HL-60 (cell line): Measurements from ENCODE around the gene TIGD3.
A peak's percentile ranks its signal among the peaks of the same experiment; 100 is the strongest.

ENCODE experiments used
- DNase-seq, 2 experiments: peaks; one replicate each; pipeline ENCODE4 v3.0.0-alpha.2; 2010 to 2020; ENCODE audit warnings: low read depth in 1 of 2, low spot score in 1 of 2
- H3K27ac ChIP-seq: fragments of 250-450 bp; sonication (Bioruptor Pico); replicated peaks from 2 replicates; pipeline ENCODE4 v1.5.1; 2020; ENCODE audit warnings: mild to moderate bottlenecking, moderate library complexity
- H3K27me3 ChIP-seq: fragments of 250-450 bp; sonication (Bioruptor Pico); 2 replicates; pipeline ENCODE4 v1.5.1; 2021; ENCODE audit warnings: mild to moderate bottlenecking, moderate library complexity; ENCODE audit not compliant: insufficient read depth, poor library complexity, severe bottlenecking
- H3K4me3 ChIP-seq: replicated peaks from 2 replicates; pipeline ENCODE4 v1.5.1; 2011; ENCODE audit warnings: mild to moderate bottlenecking, control low read depth, low read length; ENCODE audit not compliant: insufficient read depth
- GABPA ChIP-seq: IDR thresholded peaks from 2 replicates; pipeline ENCODE4 v1.6.1; 2012; ENCODE audit warnings: low read depth
- POLR2AphosphoS5 ChIP-seq: IDR thresholded peaks from 2 replicates; pipeline ENCODE4 v1.6.1; 2012; ENCODE audit warnings: low read depth
- SPI1 ChIP-seq: IDR thresholded peaks from 2 replicates; pipeline ENCODE4 v1.6.1; 2012; ENCODE audit warnings: low read depth, mild to moderate bottlenecking, borderline replicate concordance
- TF ChIP-seq, protein P1 (sequence below): IDR thresholded peaks from one replicate; pipeline ENCODE4 v1.5.1; 2011; ENCODE audit warnings: low read length, control low read depth, inconsistent platforms; ENCODE audit not compliant: insufficient read depth
- TF ChIP-seq, protein P2 (sequence below): IDR thresholded peaks from 2 replicates; pipeline ENCODE4 v1.6.1; 2012; ENCODE audit warnings: low read depth; ENCODE audit not compliant: insufficient replicate concordance

The TIGD3 gene

DNA sequence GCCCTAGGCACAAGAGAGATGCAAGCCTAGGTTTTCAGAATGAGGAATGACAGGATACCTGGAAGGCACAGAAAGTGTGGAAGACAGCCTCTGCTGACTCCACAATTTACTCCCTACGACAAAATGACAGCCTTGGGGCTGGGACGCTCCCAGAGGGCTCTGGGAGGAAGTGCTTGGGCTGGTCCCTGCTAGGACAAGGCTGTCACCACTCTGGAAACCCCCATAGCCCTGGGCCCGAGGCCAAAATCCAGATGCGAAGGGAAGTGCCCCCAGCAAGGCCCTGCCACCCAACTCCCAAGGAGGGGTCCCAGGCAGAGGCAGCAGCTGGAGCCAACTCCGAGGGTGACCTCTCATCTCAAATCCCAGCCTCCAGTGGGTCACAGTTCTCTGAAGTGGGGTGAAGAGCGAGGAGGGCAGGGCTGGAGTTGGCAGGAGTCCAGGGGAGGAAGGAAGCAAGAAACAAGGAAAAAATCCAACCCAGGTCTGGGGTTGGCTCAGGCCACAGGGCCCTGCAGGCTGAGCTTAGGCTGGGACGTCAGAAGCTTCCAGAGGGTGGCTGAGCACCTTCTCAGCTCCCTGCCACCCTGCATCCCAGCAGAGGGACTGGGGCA lies 46.2 kb upstream of the TIGD3 start:
- H3K27ac ChIP-seq = no peak overlapping the region
- no peak overlapping the region for H3K4me3 ChIP-seq
- no peak for DNase-seq
- H3K27me3 ChIP-seq = no peaks in the 10 kb centered on the region
- TF ChIP-seq POLR2AphosphoS5 (peak; percentile 31; the same call in 1 of the 2 replicates), GABPA (no peak), SPI1 (peak; percentile 47; the same call in 1 of the 2 replicates)
- TF ChIP-seq, protein P1, sequence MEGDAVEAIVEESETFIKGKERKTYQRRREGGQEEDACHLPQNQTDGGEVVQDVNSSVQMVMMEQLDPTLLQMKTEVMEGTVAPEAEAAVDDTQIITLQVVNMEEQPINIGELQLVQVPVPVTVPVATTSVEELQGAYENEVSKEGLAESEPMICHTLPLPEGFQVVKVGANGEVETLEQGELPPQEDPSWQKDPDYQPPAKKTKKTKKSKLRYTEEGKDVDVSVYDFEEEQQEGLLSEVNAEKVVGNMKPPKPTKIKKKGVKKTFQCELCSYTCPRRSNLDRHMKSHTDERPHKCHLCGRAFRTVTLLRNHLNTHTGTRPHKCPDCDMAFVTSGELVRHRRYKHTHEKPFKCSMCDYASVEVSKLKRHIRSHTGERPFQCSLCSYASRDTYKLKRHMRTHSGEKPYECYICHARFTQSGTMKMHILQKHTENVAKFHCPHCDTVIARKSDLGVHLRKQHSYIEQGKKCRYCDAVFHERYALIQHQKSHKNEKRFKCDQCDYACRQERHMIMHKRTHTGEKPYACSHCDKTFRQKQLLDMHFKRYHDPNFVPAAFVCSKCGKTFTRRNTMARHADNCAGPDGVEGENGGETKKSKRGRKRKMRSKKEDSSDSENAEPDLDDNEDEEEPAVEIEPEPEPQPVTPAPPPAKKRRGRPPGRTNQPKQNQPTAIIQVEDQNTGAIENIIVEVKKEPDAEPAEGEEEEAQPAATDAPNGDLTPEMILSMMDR = no peak

DNA sequence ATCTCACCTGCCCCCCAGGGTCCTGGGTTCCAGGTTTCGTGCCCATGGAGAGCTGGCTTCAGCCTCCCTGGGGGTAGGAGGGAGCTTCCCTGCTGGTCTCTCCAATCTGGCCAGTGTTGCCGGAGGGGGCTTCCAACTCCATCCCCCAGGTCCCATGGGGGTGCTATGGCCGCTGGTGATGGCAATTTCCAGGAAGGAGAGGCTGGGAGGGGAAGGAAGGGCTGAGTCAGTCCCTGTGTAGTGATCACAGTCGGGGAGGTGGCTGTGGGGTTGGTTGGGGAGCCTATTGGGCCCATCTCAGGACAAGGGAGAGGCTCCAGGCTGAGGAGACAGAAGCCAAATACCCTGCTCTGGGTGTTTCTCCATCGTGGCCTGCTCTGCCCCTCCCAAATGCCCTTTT lies 45.5 kb upstream of the TIGD3 start:
- Histone ChIP-seq H3K27me3 (peaks cover 3% of the 10 kb centered on the region), H3K27ac (no peak overlapping the region), H3K4me3 (no peak overlapping the region)
- DNase-seq = no peak
- TF ChIP-seq, protein P2, sequence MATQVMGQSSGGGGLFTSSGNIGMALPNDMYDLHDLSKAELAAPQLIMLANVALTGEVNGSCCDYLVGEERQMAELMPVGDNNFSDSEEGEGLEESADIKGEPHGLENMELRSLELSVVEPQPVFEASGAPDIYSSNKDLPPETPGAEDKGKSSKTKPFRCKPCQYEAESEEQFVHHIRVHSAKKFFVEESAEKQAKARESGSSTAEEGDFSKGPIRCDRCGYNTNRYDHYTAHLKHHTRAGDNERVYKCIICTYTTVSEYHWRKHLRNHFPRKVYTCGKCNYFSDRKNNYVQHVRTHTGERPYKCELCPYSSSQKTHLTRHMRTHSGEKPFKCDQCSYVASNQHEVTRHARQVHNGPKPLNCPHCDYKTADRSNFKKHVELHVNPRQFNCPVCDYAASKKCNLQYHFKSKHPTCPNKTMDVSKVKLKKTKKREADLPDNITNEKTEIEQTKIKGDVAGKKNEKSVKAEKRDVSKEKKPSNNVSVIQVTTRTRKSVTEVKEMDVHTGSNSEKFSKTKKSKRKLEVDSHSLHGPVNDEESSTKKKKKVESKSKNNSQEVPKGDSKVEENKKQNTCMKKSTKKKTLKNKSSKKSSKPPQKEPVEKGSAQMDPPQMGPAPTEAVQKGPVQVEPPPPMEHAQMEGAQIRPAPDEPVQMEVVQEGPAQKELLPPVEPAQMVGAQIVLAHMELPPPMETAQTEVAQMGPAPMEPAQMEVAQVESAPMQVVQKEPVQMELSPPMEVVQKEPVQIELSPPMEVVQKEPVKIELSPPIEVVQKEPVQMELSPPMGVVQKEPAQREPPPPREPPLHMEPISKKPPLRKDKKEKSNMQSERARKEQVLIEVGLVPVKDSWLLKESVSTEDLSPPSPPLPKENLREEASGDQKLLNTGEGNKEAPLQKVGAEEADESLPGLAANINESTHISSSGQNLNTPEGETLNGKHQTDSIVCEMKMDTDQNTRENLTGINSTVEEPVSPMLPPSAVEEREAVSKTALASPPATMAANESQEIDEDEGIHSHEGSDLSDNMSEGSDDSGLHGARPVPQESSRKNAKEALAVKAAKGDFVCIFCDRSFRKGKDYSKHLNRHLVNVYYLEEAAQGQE = no peak
- TF ChIP-seq POLR2AphosphoS5 = no peak
- TF ChIP-seq, protein P1 = no peak
- no peak for TF ChIP-seq GABPA
- no peak for TF ChIP-seq SPI1

DNA sequence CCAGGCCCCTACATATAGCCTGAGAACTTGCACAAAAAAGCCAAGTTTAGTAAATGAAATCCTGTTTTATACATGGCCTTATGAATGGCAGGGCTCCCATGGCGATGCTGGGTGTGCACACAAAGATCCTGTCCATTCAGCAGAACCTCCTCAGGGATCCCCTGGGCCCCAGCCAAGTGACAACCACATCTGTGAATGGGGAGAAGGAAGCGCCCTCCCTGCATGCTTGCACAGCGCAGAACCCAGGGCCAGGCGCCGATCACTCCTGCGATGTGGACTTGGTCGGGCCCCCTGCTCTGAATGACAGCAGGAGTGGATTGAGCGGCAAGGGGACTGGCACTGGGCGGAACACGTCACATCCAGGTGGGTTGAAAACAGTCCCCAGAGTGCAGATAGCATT lies 44.3 kb upstream of the TIGD3 start:
- Histone ChIP-seq H3K27ac (no peak overlapping the region), H3K4me3 (no peak overlapping the region), H3K27me3 (peaks cover 3% of the 10 kb centered on the region)
- TF ChIP-seq, protein P2 = no peak
- no peak for TF ChIP-seq SPI1
- no peak for TF ChIP-seq POLR2AphosphoS5
- TF ChIP-seq GABPA = no peak
- TF ChIP-seq, protein P1 = no peak
- DNase-seq = no peak

DNA sequence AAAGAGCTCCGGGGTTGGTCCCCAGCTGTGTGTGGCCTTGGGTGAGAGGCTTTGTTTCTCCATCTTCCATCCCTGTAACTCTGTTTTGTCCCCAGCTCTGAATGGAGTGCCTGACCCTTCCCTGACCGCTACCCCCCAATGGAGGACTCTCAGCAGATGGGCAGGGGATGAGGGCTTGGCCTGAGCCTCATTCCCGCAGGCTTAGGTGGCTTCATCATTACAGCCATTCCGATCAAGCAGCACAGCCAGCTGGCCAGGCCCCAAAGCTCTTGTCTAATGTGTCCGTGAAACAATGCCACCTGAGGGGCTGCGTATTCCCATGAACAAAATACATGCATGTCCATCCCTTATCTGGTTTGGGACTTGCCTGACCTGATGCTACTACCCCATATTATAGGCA lies 43.8 kb upstream of the TIGD3 start:
- Histone ChIP-seq H3K27ac (no peak overlapping the region), H3K4me3 (no peak overlapping the region), H3K27me3 (peaks cover 3% of the 10 kb centered on the region)
- DNase-seq = no peak
- no peak for TF ChIP-seq GABPA
- TF ChIP-seq, protein P1 = no peak
- TF ChIP-seq POLR2AphosphoS5 = no peak
- TF ChIP-seq, protein P2 = no peak
- no peak for TF ChIP-seq SPI1
